ENCODE measurements around the gene APH1B.
"Not testable (repeated sequence)": the region's sequence is repeated elsewhere in the genome, so short reads cannot be mapped to it uniquely, and the experiment has no call there.

APH1B gene

GRCh38 chr15:63277038-63277892, at the start of gene APH1B:
TSS of gene APH1B (plus strand) at chr15:63277605. CDS start at chr15:63277624, 19 bp downstream.
- DNase-seq, result peak; percentile 20

- no peak for DNase-seq
These were observed 49.7 kb upstream of the APH1B start for GRCh38 chr15:63227689-63228088.

GRCh38 chr15:63231206-63231605, 46.2 kb upstream of the APH1B start:
- no peak for DNase-seq

DNA sequence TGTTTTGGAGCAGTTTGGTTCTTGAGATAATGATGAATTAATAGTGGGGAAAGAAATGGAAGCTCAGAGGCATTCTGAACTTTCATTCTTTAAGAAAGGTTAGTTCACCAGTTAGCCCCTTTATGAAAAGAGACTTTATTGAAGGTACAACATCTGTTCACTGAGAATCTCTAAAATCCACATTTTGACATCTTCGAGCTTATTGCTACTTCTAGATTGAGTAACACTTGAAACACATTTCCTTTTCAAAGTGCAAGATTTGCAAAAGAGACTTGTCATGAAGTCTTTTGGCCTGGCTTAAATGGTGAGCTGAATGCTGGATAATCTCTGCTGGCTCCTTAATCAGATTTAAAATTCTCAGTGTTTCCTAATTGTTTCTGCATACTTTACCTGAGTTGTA, 45.7 kb upstream of the APH1B start:
- no peak for DNase-seq

- peak; percentile 1 for DNase-seq
These were observed 45.0 kb upstream of the APH1B start for GRCh38 chr15:63232405-63232804.

DNA sequence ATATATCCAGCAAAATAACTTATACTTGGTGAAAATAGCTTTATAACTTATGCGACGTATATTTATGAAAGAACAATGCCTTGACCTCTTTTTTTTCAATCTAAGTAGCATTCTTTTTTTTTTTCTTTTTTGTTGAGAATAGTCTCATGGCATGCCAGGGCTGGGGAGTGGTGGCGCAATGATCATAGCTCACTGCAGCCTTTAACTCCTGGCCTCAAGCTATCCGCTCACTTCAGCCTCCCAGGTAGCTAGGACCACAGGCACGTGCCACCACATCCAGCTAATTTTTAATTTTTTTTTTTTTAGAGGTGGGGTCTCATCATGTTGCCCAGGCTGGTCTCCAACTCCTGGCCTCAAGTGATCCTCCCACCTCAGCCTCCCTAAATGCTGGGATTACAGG, 44.5 kb upstream of the APH1B start:
- DNase-seq, result no peak

DNA sequence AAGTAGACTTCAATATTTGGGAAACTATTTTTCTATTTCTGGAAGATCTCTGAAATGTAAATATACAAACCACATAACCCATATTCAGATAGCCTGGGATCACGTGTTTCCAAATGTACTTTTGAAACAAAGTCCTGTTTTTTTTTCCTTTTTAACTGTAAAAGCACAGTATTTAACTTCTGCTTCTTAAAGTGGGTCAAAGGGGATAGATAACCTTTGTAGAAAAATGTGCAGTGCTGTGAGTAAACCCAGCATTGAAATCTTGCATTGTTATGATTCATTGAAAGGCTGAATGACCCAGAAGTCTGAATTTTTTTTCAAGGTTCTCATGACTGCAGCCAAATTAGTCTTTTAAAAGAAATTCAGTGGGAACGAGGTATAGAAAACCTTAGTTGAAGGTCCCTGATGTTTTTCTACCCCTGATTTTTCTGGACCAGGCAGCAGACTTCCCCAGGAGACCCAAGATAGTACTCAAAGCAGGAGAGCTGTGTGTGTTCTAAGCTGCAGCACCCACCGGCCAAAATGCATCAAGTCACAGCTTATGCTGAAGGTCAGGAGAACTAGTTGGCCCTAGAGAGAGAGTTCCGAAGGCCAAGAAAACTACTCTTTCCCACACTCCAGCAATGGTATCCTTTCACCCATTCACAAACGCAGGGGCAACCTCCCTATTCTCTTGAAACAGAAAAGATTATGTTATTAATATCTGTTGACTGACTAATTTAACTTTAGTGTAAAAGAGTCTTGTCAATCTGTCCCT, 43.6 kb upstream of the APH1B start:
- DNase-seq, result no peak

- no peak for DNase-seq
These were observed 42.9 kb upstream of the APH1B start for GRCh38 chr15:63234451-63234870.

DNA sequence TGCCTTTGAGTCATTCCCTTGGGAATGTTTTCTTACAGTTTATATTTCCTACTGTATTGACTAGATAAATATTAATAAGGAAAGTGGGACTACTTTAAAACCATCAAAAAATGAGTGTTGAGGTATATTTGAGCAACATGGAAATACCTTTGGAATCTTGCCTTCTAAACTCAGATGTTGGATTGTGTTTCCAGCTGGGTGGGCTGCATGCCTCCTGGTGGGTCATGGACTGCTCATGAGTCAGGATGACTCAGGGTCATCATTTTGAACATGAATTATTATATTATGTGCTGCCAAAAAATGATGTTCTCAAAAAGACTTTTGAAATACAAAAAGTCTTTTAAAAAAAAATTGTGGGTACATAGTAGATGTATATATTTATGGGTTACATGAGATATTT, 41.1 kb upstream of the APH1B start:
- DNase-seq, result no peak

DNA sequence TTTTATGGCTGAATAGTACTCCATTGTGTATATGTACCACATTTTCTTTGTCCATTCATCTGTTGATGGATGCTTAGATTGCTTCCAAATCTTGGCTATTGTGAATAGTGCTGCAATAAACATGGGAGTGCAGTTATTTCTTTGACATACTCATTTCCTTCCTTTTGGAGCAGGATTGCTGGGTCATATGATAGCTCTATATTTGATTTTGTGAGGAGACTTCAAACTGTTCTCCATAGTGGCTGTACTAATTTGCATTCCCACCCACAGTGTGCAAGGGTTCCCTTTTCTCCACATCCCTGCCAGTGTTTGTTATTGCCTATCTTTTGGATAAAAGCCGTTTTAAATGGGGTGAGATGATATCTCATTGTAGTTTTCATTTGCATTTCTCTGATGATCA, 40.3 kb upstream of the APH1B start:
- DNase-seq, result not testable (repeated sequence)

DNA sequence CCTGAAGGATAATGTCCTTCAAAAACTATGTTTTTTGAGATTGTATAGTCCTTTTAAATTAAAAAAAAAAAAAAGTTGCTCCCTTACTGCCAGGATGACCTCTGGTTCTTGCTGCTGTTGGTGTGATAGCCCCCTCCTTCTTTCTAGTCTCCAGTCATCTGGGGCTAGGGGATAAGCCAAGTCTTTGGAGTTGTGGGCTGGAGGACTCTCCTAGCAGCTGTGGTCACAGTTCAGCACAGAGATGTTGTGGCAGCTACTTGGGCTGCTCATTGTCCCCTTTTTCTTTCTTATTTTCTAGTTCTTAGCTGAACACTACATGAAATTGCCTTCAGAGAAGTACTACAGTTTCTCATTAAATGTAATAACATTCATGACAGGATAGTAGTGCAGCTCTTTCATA, 39.2 kb upstream of the APH1B start:
- DNase-seq, result no peak

DNA sequence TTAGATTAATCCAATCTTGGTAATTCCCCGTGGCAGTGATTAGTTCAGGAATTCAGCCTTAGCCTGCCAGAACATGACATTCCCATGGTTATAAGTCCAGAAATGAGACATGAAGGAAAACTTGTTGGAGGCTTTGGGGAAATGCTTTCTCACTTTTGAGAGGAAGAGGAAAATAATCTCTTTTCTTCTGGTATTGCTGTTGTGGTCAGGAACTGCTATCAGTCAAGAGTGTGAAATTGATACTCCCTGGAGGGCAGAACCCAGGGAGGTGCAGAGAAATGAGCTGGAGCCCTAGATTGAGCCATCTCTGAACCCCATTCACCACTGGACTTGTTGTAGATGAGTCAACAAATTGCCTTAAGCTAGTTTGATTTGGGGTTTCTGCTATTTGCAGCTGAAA, 38.6 kb upstream of the APH1B start:
- DNase-seq, result no peak

DNA sequence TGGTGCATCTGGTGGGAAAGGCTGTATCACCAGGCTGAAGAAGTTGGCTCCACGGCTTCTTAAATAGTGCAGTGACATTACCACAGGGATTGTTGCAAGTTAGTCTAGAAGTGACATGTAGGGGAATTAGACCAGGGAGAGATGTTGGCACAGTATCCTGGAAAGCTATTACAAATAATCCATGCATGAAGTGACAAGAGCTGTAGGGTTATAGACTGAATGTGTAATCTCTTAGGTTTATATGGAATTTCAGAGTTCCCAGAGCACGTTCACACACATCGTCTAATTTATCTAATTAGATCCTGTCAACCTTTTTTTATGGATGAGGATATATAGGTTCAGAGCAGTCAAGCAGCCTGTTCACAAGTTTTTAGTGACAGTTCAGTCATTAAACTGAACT, 37.3 kb upstream of the APH1B start:
- DNase-seq, result no peak

- no peak for DNase-seq
These were observed 36.1 kb upstream of the APH1B start for GRCh38 chr15:63241316-63241715.

DNA sequence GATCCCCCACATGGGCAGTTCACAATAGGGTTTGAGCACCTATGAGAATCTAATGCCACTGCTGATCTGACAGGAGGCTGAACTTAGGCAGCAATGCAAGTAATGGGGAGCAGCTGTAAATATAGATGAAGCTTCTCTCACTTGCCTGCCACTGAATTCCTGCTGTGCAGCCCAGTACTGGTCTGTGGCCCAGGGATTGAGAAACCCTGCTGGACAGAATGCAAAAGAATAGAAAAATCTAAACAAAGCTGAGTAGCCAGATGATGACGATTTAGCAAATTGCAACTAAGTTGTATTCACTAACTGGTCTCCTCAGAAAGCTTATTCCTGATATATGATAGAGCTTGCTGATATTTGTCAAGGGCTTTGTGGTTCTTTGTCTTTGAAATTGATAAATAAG, 34.3 kb upstream of the APH1B start:
- DNase-seq, result no peak

- no peak for DNase-seq
These were observed 33.6 kb upstream of the APH1B start for GRCh38 chr15:63243776-63244175.

- DNase-seq, result no peak
These were observed 33.0 kb upstream of the APH1B start for GRCh38 chr15:63244399-63244798.

GRCh38 chr15:63244976-63245645, 32.3 kb upstream of the APH1B start:
- DNase-seq, result no peak

DNA sequence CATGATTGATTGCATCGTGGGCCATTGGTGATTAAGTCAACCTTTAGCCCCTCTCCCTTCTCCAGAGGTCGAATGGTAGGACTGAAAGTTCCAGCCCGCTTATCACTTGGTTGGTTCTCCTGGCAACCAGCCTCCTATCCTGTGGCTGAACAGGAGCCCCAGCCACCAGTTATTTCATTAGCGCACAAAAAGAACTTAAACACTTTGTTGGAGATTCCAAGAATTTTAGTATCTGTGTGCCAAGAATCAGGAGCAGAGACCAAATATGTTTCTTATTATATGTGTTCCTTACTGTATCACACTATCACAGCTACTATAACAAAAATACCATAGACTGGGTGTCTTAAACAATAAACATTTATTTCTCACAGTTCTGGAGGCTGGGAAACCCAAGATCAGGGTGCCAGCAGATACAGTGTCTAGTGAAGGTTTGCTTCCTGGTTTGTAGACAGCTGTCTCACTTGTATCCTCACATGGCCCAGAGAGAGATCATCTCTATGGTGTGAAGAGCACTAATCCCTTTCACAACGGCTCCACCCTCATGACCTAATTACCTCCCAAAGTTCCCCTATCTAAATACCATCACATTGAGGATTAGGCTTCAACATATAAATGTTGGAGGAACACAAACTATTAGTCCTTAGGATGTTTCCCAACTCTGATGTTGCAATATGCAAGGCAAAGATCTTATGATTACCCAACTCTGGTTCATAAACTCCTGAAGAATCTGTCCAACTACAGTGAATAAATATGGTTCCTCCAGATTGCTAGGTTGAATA, 30.5 kb upstream of the APH1B start:
- no peak for DNase-seq

GRCh38 chr15:63250312-63250965, 27.0 kb upstream of the APH1B start:
- DNase-seq, result no peak

DNA sequence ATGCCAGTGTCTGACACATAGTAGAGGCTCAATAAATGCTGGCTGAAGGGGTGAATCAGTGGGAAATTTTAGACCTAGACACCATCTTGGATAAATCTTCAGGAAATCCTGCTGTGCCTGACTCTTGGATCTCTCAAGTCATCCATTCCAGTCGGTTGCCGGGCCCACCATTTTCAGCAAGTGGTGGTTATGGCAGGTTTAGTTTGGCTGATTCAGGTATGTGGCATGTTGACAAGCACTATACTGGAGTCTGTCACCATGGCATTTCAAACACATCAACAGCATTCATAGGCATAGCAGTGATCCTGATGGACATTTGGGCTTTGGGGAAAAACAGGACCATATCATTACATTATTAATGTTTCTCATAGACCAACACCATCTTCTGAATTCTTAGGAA, 25.7 kb upstream of the APH1B start:
- no peak for DNase-seq

- DNase-seq, result no peak
These were observed 25.1 kb upstream of the APH1B start for GRCh38 chr15:63252292-63252691.
